ENCODE data around the gene MC1R. TPM values are rescaled to one million over a fixed set of nuclear protein-coding genes. Genes with fewer than 3 reads are reported as not detected.

Gene MC1R
- total and polyA plus RNA-seq, 2 of the 8 experiments (the other 6 are each of a cell fraction or from before 2014, with no cell fraction given): 2.2 to 2.9 TPM

DNA sequence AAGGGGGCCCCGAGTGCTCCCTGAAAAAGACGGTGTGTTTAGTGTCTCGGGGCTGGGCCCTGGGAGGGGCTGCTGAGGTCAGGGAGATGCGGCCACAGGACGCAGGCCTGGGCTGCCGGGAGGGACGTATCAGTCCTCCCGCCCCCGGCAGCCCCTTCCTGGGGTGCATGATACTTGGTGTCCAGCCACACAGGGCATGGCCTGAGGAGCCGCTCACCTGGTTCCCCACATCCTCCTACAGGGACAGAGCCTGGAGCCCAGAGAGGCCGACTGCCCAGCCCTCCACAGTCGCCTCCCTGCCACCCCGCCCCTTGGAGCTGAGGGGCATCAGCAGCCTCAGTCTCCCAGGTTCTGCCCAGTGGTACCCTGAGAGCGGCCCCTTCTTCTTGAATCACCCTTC lies 17.8 kb downstream of the MC1R start:
- H3K4me2 ChIP-seq (ENCODE audit: insufficient read depth in 1 of 2, low read depth in 2 of 2, low read length in 2 of 2): no peak overlapping the region
- no peak overlapping the region for H2BK15ac ChIP-seq (ENCODE audit: low read length)
- no peak overlapping the region for H3K4ac ChIP-seq (replicated peaks; ENCODE audit: insufficient read length, low read depth, low read length)
- WGBS, 2 experiments (ENCODE audit: extremely low coverage in 1 of 2, insufficient coverage in 1 of 2, insufficient read length in 1 of 2, insufficient replicate concordance in 2 of 2, low coverage in 1 of 2, low lambda C conversion rate in 2 of 2, missing lambda C conversion rate in 1 of 2): 98% methylated on average over 12 of the region's 14 CpGs; no CpG with 5 or more reads in 1 of the 2 experiments
- no peak overlapping the region for H4K8ac ChIP-seq (ENCODE audit: extremely low read depth, insufficient read depth, low read length)
- no peak overlapping the region for H3K9ac ChIP-seq (replicated peaks in 1 of 4; ENCODE audit: extremely low read depth in 1 of 4, low read depth in 3 of 4, low read length in 3 of 4)
- peaks cover 14 to 45% (median 32%) of the 10 kb centered on the region in 4 experiments; a peak in 6 of 8 replicates for H3K36me3 ChIP-seq (ENCODE audit: control insufficient read depth in 2 of 4, insufficient read depth in 4 of 4, low read length in 3 of 4)
- H3K4me3 ChIP-seq (ENCODE audit: extremely low read depth in 1 of 4, insufficient read depth in 2 of 4, low read depth in 3 of 4, low read length in 4 of 4): no peak overlapping the region
- no peak overlapping the region for H2BK5ac ChIP-seq (ENCODE audit: low read depth, low read length)
- no peaks in the 10 kb centered on the region; the same call in 1 of the 2 replicates for H3K79me1 ChIP-seq (ENCODE audit: low read depth, low read length)
- H2BK120ac ChIP-seq (replicated peaks; ENCODE audit: low read depth, low read length): no peak overlapping the region
- FAIRE-seq (no peak), DNase-seq (ENCODE audit: low read depth in 1 of 2, low spot score in 2 of 2) (no peak)
- no peaks in the 10 kb centered on the region for H3K23me2 ChIP-seq (ENCODE audit: low read depth, low read length)
- H3K56ac ChIP-seq (replicated peaks; ENCODE audit: insufficient read length, low read depth, low read length): no peak overlapping the region
- no peaks in the 10 kb centered on the region for H3K4me1 ChIP-seq (replicated peaks in 1 of 4; ENCODE audit: control insufficient read depth in 3 of 4, insufficient read depth in 4 of 4, low read length in 3 of 4)
- ChIA-PET CTCF (ENCODE audit: partially characterized antibody) (interaction anchor here (1.5 kb wide), 1 partner anchor 19 kb away, joined by 3 read pairs; no protein-coding TSS in a partner anchor), POLR2A (ENCODE audit: partially characterized antibody) (interaction anchor here (1.2 to 3.6 kb wide), 3 partner anchors 11 to 14 kb away, joined by 3 to 16 read pairs (median 8); no protein-coding TSS in a partner anchor)
- H3K23ac ChIP-seq (ENCODE audit: insufficient read length): no peak overlapping the region
- no peak overlapping the region for H3K27ac ChIP-seq (ENCODE audit: low read depth, low read length)
- no peak overlapping the region for H2BK12ac ChIP-seq (ENCODE audit: low read depth, low read length)
- no peaks in the 10 kb centered on the region for H3K27me3 ChIP-seq (replicated peaks in 1 of 4; ENCODE audit: control insufficient read depth in 3 of 4, extremely low read depth in 1 of 4, insufficient read depth in 3 of 4, low read length in 3 of 4)
- no peak overlapping the region for H4K91ac ChIP-seq (replicated peaks; ENCODE audit: insufficient read length, low read length)
- no peak overlapping the region for H3K18ac ChIP-seq (ENCODE audit: extremely low read depth, low read length)
- TF ChIP-seq ASH2L (IDR thresholded peaks at IDR 0.05; ENCODE audit: low read length) (no peak), CREB1 (IDR thresholded peaks at IDR 0.05) (no peak)
- no peak overlapping the region for H2BK20ac ChIP-seq (ENCODE audit: low read length)
- no peak overlapping the region for H3K14ac ChIP-seq (ENCODE audit: insufficient read length)
- H3K9me3 ChIP-seq (ENCODE audit: insufficient read depth in 2 of 2, low read depth in 1 of 2, low read length in 1 of 2): no peaks in the 10 kb centered on the region
- no peak overlapping the region for H2AK5ac ChIP-seq (ENCODE audit: low read depth, low read length)
- no peak overlapping the region for H4K5ac ChIP-seq (ENCODE audit: insufficient read length, low read depth, low read length)
- H4K20me1 ChIP-seq (replicated peaks in 1 of 2; ENCODE audit: control insufficient read depth in 1 of 2, insufficient read depth in 2 of 2, low read length in 2 of 2): peaks cover 7 to 25% of the 10 kb centered on the region in 2 experiments
- H3K79me2 ChIP-seq (ENCODE audit: control insufficient read depth in 1 of 2, insufficient read depth in 2 of 2, low read length in 2 of 2): no peaks in the 10 kb centered on the region
- no peak overlapping the region for H2AFZ ChIP-seq (ENCODE audit: low read length)
